H1 (cell line): ENCODE data around the gene PKD1L1. TPM values are rescaled to one million over a fixed set of nuclear protein-coding genes. Genes with fewer than 3 reads are reported as not detected.

ENCODE experiments used
- CTCF ChIA-PET: fragments of 300-600 bp; sonication (Branson Sonifier 250); formaldehyde crosslinking; loops from one replicate; lab custom pipeline; 2021; ENCODE audit not compliant: partially characterized antibody; lab: Charles Lee
- POLR2A ChIA-PET: fragments of 300-600 bp; sonication (Branson Sonifier 250); formaldehyde crosslinking; loops from one replicate; lab custom pipeline; 2021; ENCODE audit warnings: inconsistent platforms; ENCODE audit not compliant: partially characterized antibody; lab: Charles Lee
- DNase-seq, 2 experiments: peaks; one replicate each; pipeline versions ENCODE4 v3.0.0 to v3.0.0-alpha.2; 2010 to 2022; ENCODE audit warnings: low spot score in 2 of 2, low read depth in 1 of 2, mixed read lengths in 1 of 2
- FAIRE-seq: peaks from 2 replicates; lab custom pipeline; 2011; peaks lifted over from hg19 to GRCh38; lab: Jason Lieb, UNC
- H2AFZ ChIP-seq: 2 replicates; pipeline ENCODE4 v1.8.1; 2012; ENCODE audit warnings: low read length, inconsistent platforms
- H2AK5ac ChIP-seq: 2 replicates; pipeline ENCODE4 v1.6.1; 2013; ENCODE audit warnings: low read depth, low read length
- H2BK120ac ChIP-seq: replicated peaks from 2 replicates; pipeline ENCODE3; 2013; ENCODE audit warnings: low read depth, low read length, inconsistent platforms
- H2BK12ac ChIP-seq: 2 replicates; pipeline ENCODE4 v1.6.1; 2013; ENCODE audit warnings: low read depth, low read length
- H2BK15ac ChIP-seq: 2 replicates; pipeline ENCODE4 v1.6.1; 2013; ENCODE audit warnings: low read length
- H2BK20ac ChIP-seq: 2 replicates; pipeline ENCODE4 v1.6.1; 2013; ENCODE audit warnings: low read length
- H2BK5ac ChIP-seq: 2 replicates; pipeline ENCODE4 v1.6.1; 2013; ENCODE audit warnings: low read depth, low read length
- H3K14ac ChIP-seq: 2 replicates; pipeline ENCODE4 v1.6.1; 2013; ENCODE audit warnings: inconsistent platforms; ENCODE audit not compliant: insufficient read length
- H3K18ac ChIP-seq: 2 replicates; pipeline ENCODE4 v1.6.1; 2013; ENCODE audit warnings: low read length; ENCODE audit errors: extremely low read depth
- H3K23ac ChIP-seq: 2 replicates; pipeline ENCODE4 v1.6.1; 2013; ENCODE audit warnings: inconsistent platforms; ENCODE audit not compliant: insufficient read length
- H3K23me2 ChIP-seq: 2 replicates; pipeline ENCODE4 v1.6.1; 2013; ENCODE audit warnings: low read depth, low read length
- H3K27ac ChIP-seq: 2 replicates; pipeline ENCODE4 v1.6.1; 2011; ENCODE audit warnings: low read depth, low read length, inconsistent platforms
- H3K27me3 ChIP-seq, 4 experiments: replicated peaks in 1 of 4; 1 replicate in 1 of 4; 2 replicates in 3 of 4; pipeline versions ENCODE4 v1.6.1 to v1.8.1; 2011 to 2013; ENCODE audit warnings: low read length in 3 of 4, mild to moderate bottlenecking in 3 of 4, inconsistent platforms in 2 of 4, mixed read lengths in 2 of 4, moderate library complexity in 1 of 4; ENCODE audit not compliant: control insufficient read depth in 3 of 4, insufficient read depth in 3 of 4; ENCODE audit errors: extremely low read depth in 1 of 4
- H3K36me3 ChIP-seq, 4 experiments: 2 replicates each; pipeline versions ENCODE4 v1.6.1 to v1.8.1; 2011 to 2013; ENCODE audit warnings: mild to moderate bottlenecking in 4 of 4, low read length in 3 of 4, moderate library complexity in 2 of 4, control low read depth in 1 of 4, inconsistent platforms in 1 of 4; ENCODE audit not compliant: insufficient read depth in 4 of 4, control insufficient read depth in 2 of 4
- H3K4ac ChIP-seq: replicated peaks from 2 replicates; pipeline ENCODE3; 2013; ENCODE audit warnings: low read length, low read depth, mixed read lengths, inconsistent platforms; ENCODE audit not compliant: insufficient read length
- H3K4me1 ChIP-seq, 4 experiments: replicated peaks in 1 of 4; 1 replicate in 1 of 4; 2 replicates in 3 of 4; pipeline versions ENCODE4 v1.6.1 to v1.8.1; 2011 to 2013; ENCODE audit warnings: low read length in 3 of 4, inconsistent platforms in 2 of 4, mixed read lengths in 1 of 4; ENCODE audit not compliant: insufficient read depth in 4 of 4, control insufficient read depth in 3 of 4
- H3K4me2 ChIP-seq, 2 experiments: 2 replicates each; pipeline versions ENCODE4 v1.6.1 to v1.8.1; 2011 to 2013; ENCODE audit warnings: low read depth in 2 of 2, low read length in 2 of 2, control low read depth in 1 of 2, inconsistent platforms in 1 of 2, mild to moderate bottlenecking in 1 of 2; ENCODE audit not compliant: insufficient read depth in 1 of 2
- H3K4me3 ChIP-seq, 4 experiments: fragments of 200-600, 300-600 bp in 1 of 4; sonication (generic), shearing (Covaris generic), sonication (Bioruptor Twin) in 1 of 4; 2 replicates each; pipeline versions ENCODE4 v1.5.1 to v1.8.1; 2011 to 2016; ENCODE audit warnings: low read length in 4 of 4, low read depth in 3 of 4, control low read depth in 2 of 4, inconsistent platforms in 2 of 4, mild to moderate bottlenecking in 2 of 4, mixed read lengths in 1 of 4, moderate library complexity in 1 of 4; ENCODE audit not compliant: insufficient read depth in 2 of 4; ENCODE audit errors: extremely low read depth in 1 of 4
- H3K56ac ChIP-seq: replicated peaks from 2 replicates; pipeline ENCODE3; 2013; ENCODE audit warnings: low read depth, mild to moderate bottlenecking, mixed read lengths, low read length, inconsistent platforms; ENCODE audit not compliant: insufficient read length
- H3K79me1 ChIP-seq: 2 replicates; pipeline ENCODE4 v1.6.1; 2013; ENCODE audit warnings: low read depth, low read length, control low read depth
- H3K79me2 ChIP-seq, 2 experiments: 2 replicates each; pipeline versions ENCODE4 v1.6.1 to v1.8.1; 2012 to 2013; ENCODE audit warnings: low read length in 2 of 2, mild to moderate bottlenecking in 2 of 2, inconsistent platforms in 1 of 2; ENCODE audit not compliant: insufficient read depth in 2 of 2, control insufficient read depth in 1 of 2
- H3K9ac ChIP-seq, 4 experiments: replicated peaks in 1 of 4; 1 replicate in 1 of 4; 2 replicates in 3 of 4; pipeline versions ENCODE4 v1.6.1 to v1.8.1; 2011 to 2013; ENCODE audit warnings: low read depth in 3 of 4, low read length in 3 of 4, control low read depth in 2 of 4, mild to moderate bottlenecking in 2 of 4, moderate library complexity in 2 of 4, inconsistent platforms in 1 of 4; ENCODE audit errors: extremely low read depth in 1 of 4
- H3K9me3 ChIP-seq, 2 experiments: 2 replicates each; pipeline versions ENCODE4 v1.6.1 to v1.8.1; 2012 to 2013; ENCODE audit warnings: mild to moderate bottlenecking in 2 of 2, moderate library complexity in 2 of 2, control low read depth in 1 of 2, inconsistent platforms in 1 of 2, low read depth in 1 of 2, low read length in 1 of 2, mixed read lengths in 1 of 2; ENCODE audit not compliant: insufficient read depth in 2 of 2
- H4K20me1 ChIP-seq, 2 experiments: replicated peaks in 1 of 2; 2 replicates each; pipeline versions ENCODE3 to v1.8.1; 2011 to 2013; ENCODE audit warnings: inconsistent platforms in 2 of 2, low read length in 2 of 2, mild to moderate bottlenecking in 1 of 2; ENCODE audit not compliant: insufficient read depth in 2 of 2, control insufficient read depth in 1 of 2
- H4K5ac ChIP-seq: 2 replicates; pipeline ENCODE4 v1.6.1; 2013; ENCODE audit warnings: low read length, low read depth, mixed read lengths, inconsistent platforms; ENCODE audit not compliant: insufficient read length
- H4K8ac ChIP-seq: 2 replicates; pipeline ENCODE4 v1.8.0; 2013; ENCODE audit warnings: mild to moderate bottlenecking, moderate library complexity, low read length, inconsistent platforms; ENCODE audit not compliant: insufficient read depth; ENCODE audit errors: extremely low read depth
- H4K91ac ChIP-seq: replicated peaks from 2 replicates; pipeline ENCODE3; 2013; ENCODE audit warnings: low read length, mixed read lengths, inconsistent platforms; ENCODE audit not compliant: insufficient read length
- CBX8 ChIP-seq: fragments of 300-800, 300-1000 bp; sonication (generic); IDR thresholded peaks from 2 replicates; pipeline ENCODE4 v1.7.1; 2016; ENCODE audit warnings: low read depth, low read length, borderline replicate concordance
- CTCF ChIP-seq, 3 experiments: IDR thresholded peaks; 1 replicate in 2 of 3; 2 replicates in 1 of 3; pipeline versions ENCODE4 v1.5.1 to v1.6.1; 2011; ENCODE audit warnings: low read length in 3 of 3, mild to moderate bottlenecking in 3 of 3, inconsistent platforms in 2 of 3, low read depth in 1 of 3, moderate library complexity in 1 of 3; ENCODE audit not compliant: insufficient read depth in 1 of 3; ENCODE audit errors: control extremely low read depth in 1 of 3
- RAD21 ChIP-seq, 2 experiments: IDR thresholded peaks in 1 of 2; conservative IDR thresholded peaks in 1 of 2; 2 replicates each; pipeline ENCODE4 v1.6.1; 2011; ENCODE audit warnings: low read depth in 2 of 2, low read length in 2 of 2, improper control_type of control experiment in 1 of 2, inconsistent platforms in 1 of 2, mild to moderate bottlenecking in 1 of 2, moderate library complexity in 1 of 2
- WGBS, 2 experiments: shearing (Covaris generic) in 1 of 2; methylation state at CpG; one replicate each; pipeline versions ENCODE4 v1.1.6 to v1.1.7; 2013 to 2015; ENCODE audit warnings: low lambda C conversion rate in 2 of 2, mixed read lengths in 2 of 2, inconsistent platforms in 1 of 2, low coverage in 1 of 2, missing lambda C conversion rate in 1 of 2; ENCODE audit not compliant: insufficient replicate concordance in 2 of 2, insufficient coverage in 1 of 2, insufficient read length in 1 of 2; ENCODE audit errors: extremely low coverage in 1 of 2, missing lambda C conversion rate in 1 of 2; 5-methylcytosine and 5-hydroxymethylcytosine counted together
- polyA plus RNA-seq, 7 experiments: library from polyadenylated mRNA; depleted of rRNA in 3 of 7; stranded (reverse) in 5 of 7; unstranded in 2 of 7; fragments of >200 nt in 5 of 7; fragments of 200-250 nt in 2 of 7; gene quantifications; 1 replicate in 5 of 7; 2 replicates in 1 of 7; 4 replicates in 1 of 7; pipeline versions ENCODE4 v1.2.1 to v1.2.3, GENCODE V29; 2011 to 2013; ENCODE audit warnings: missing spikeins in 2 of 7, mixed read lengths in 2 of 7
- total RNA-seq: library from RNA; stranded (reverse); fragmentation: NEBNext Ultra II Directional; extraction: Animal tissue kit (Norgen Biotek cat#: 25700); gene quantifications from 2 replicates; pipeline ENCODE4 v1.2.1, GENCODE V29; 2021

Gene PKD1L1
- total and polyA plus RNA-seq, 2 of the 8 experiments (the other 6 are each of a cell fraction or from before 2014, with no cell fraction given), result 0.22 to 0.35 TPM

- no peak overlapping the region for H2BK15ac ChIP-seq
- peak in 1 of 2 experiments; percentile 88 for DNase-seq
- ChIA-PET CTCF (interaction anchor here (0.6 to 3.5 kb wide), 54 partner anchors 9 to 727 kb away, joined by 3 to 33 read pairs (median 4); no protein-coding TSS in a partner anchor), POLR2A (interaction anchor here (0.7 to 1.5 kb wide), 4 partner anchors 28 to 165 kb away, joined by 3 read pairs; partner anchors contain the start of gene UPP1)
- H3K23me2 ChIP-seq, result peaks cover 5% of the 10 kb centered on the region; the same call in 1 of the 2 replicates
- no peak overlapping the region for H4K8ac ChIP-seq
- H3K56ac ChIP-seq, result no peak overlapping the region
- no peak overlapping the region for H3K14ac ChIP-seq
- H3K4me1 ChIP-seq, result peaks cover 0 to 9% (median 5%) of the 10 kb centered on the region in 4 experiments; a peak in 6 of 7 replicates
- H3K27me3 ChIP-seq, result no peaks in the 10 kb centered on the region
- H2BK20ac ChIP-seq, result no peak overlapping the region
- no peak overlapping the region for H2BK5ac ChIP-seq
- H3K18ac ChIP-seq, result no peak overlapping the region
- H2BK120ac ChIP-seq, result no peak overlapping the region
- no peak overlapping the region for H2AFZ ChIP-seq
- H4K5ac ChIP-seq, result no peak overlapping the region
- no peaks in the 10 kb centered on the region for H3K9me3 ChIP-seq
- H4K91ac ChIP-seq, result no peak overlapping the region
- no peak overlapping the region for H3K4me2 ChIP-seq
- H4K20me1 ChIP-seq, result peaks cover 0 to 3% of the 10 kb centered on the region in 2 experiments
- H3K36me3 ChIP-seq, result no peaks in the 10 kb centered on the region
- H3K79me2 ChIP-seq, result no peaks in the 10 kb centered on the region
- no peak overlapping the region for H3K4me3 ChIP-seq
- H2BK12ac ChIP-seq, result no peak overlapping the region; the same call in 1 of the 2 replicates
- FAIRE-seq, result no peak
- H3K4ac ChIP-seq, result no peak overlapping the region
- peak; percentile 75 to 79 for TF ChIP-seq RAD21 (IDR thresholded peaks at IDR 0.05 in 1 of 2, conservative IDR thresholded peaks at IDR 0.05 in 1 of 2; ENCODE audit: low read depth in 2 of 2, low read length in 2 of 2)
- TF ChIP-seq CTCF (IDR thresholded peaks at IDR 0.05; ENCODE audit: control extremely low read depth in 1 of 3, insufficient read depth in 1 of 3, low read depth in 1 of 3, low read length in 3 of 3), result peak in 2 of 3 experiments; percentile 63 to 67; a peak in 3 of 4 replicates
- no peak for TF ChIP-seq CBX8
- no peak overlapping the region for H3K9ac ChIP-seq
- no peak overlapping the region for H3K27ac ChIP-seq
- WGBS, 2 experiments, result 55% methylated on average over 8 of the region's 8 CpGs; no CpG with 5 or more reads in 1 of the 2 experiments
- no peak overlapping the region for H2AK5ac ChIP-seq
- H3K79me1 ChIP-seq, result no peaks in the 10 kb centered on the region
- no peak overlapping the region for H3K23ac ChIP-seq
Measured at GRCh38 chr7:47945261-47946015, 2.8 kb downstream of the PKD1L1 start.
